Neuronal stem cell (in vitro differentiated cells): ENCODE data around the gene TAOK3.

Experiments
- DNase-seq: peaks from one replicate; pipeline ENCODE4 v3.0.0-alpha.2; 2013; ENCODE audit warnings: low spot score
- H2AFZ ChIP-seq: one replicate; pipeline ENCODE4 v1.6.1; 2013; ENCODE audit warnings: mild to moderate bottlenecking, low read length, inconsistent platforms
- H2AK5ac ChIP-seq: 2 replicates; pipeline ENCODE4 v1.6.1; 2013; ENCODE audit warnings: low read depth, mild to moderate bottlenecking, inconsistent platforms, low read length, moderate library complexity, mixed read lengths
- H2BK120ac ChIP-seq: 2 replicates; pipeline ENCODE4 v1.6.1; 2013; ENCODE audit warnings: low read depth, mild to moderate bottlenecking, inconsistent platforms, low read length, moderate library complexity, mixed read lengths
- H2BK12ac ChIP-seq: one replicate; pipeline ENCODE4 v1.6.1; 2013; ENCODE audit warnings: low read length, inconsistent platforms
- H2BK15ac ChIP-seq: 2 replicates; pipeline ENCODE4 v1.6.1; 2013; ENCODE audit warnings: mild to moderate bottlenecking, low read length, inconsistent platforms, mixed read lengths
- H2BK5ac ChIP-seq: one replicate; pipeline ENCODE4 v1.6.1; 2013; ENCODE audit warnings: inconsistent platforms, mild to moderate bottlenecking, low read length, moderate library complexity
- H3K14ac ChIP-seq: one replicate; pipeline ENCODE4 v1.6.1; 2013; ENCODE audit warnings: low read length, inconsistent platforms
- H3K18ac ChIP-seq: 2 replicates; pipeline ENCODE4 v1.6.1; 2013; ENCODE audit warnings: low read length, inconsistent platforms
- H3K23ac ChIP-seq: 2 replicates; pipeline ENCODE4 v1.6.1; 2013; ENCODE audit warnings: low read depth, mild to moderate bottlenecking, mixed read lengths, low read length, inconsistent platforms; ENCODE audit not compliant: poor library complexity
- H3K27ac ChIP-seq: replicated peaks from 3 replicates; pipeline ENCODE4 v1.5.1; 2013; ENCODE audit warnings: low read length, inconsistent platforms
- H3K27me3 ChIP-seq, 3 experiments: 2 replicates each; pipeline ENCODE4 v1.6.1; 2013; ENCODE audit warnings: low read length in 3 of 3, mild to moderate bottlenecking in 2 of 3, inconsistent platforms in 1 of 3, low read depth in 1 of 3, mixed read lengths in 1 of 3, moderate library complexity in 1 of 3; ENCODE audit not compliant: control insufficient read depth in 3 of 3, insufficient read depth in 3 of 3
- H3K36me3 ChIP-seq, 2 donors: replicated peaks in 1 of 2; 2 replicates each; pipeline ENCODE4 v1.6.1; 2013; ENCODE audit warnings: low read length in 2 of 2; ENCODE audit not compliant: control insufficient read depth in 2 of 2, insufficient read depth in 2 of 2
- H3K4ac ChIP-seq: 2 replicates; pipeline ENCODE4 v1.6.1; 2013; ENCODE audit warnings: inconsistent platforms, mild to moderate bottlenecking, low read length, moderate library complexity
- H3K4me1 ChIP-seq, 2 donors: 1 replicate in 1 of 2; 2 replicates in 1 of 2; pipeline ENCODE4 v1.6.1; 2013; ENCODE audit warnings: low read length in 2 of 2, low read depth in 1 of 2; ENCODE audit not compliant: control insufficient read depth in 2 of 2, insufficient read depth in 1 of 2
- H3K4me2 ChIP-seq: one replicate; pipeline ENCODE4 v1.6.1; 2013; ENCODE audit warnings: mild to moderate bottlenecking, low read length, inconsistent platforms; ENCODE audit not compliant: insufficient read depth, poor library complexity, severe bottlenecking
- H3K4me3 ChIP-seq, 2 donors: 2 replicates each; pipeline ENCODE4 v1.5.1; 2013; ENCODE audit warnings: low read length in 2 of 2, mild to moderate bottlenecking in 2 of 2, inconsistent platforms in 1 of 2, moderate library complexity in 1 of 2
- H3K79me1 ChIP-seq: one replicate; pipeline ENCODE4 v1.6.1; 2013; ENCODE audit warnings: low read depth, mild to moderate bottlenecking, inconsistent platforms, low read length, moderate library complexity
- H3K9ac ChIP-seq: one replicate; pipeline ENCODE4 v1.6.1; 2013; ENCODE audit warnings: mild to moderate bottlenecking, low read depth, low read length, inconsistent platforms; ENCODE audit not compliant: poor library complexity
- H3K9me3 ChIP-seq, 2 donors: replicated peaks in 1 of 2; 2 replicates each; pipeline versions ENCODE3 to v1.6.1; 2013; ENCODE audit warnings: low read length in 2 of 2, mild to moderate bottlenecking in 2 of 2, inconsistent platforms in 1 of 2, low read depth in 1 of 2, mixed read lengths in 1 of 2, moderate library complexity in 1 of 2; ENCODE audit not compliant: control insufficient read depth in 2 of 2, insufficient read depth in 1 of 2
- H4K8ac ChIP-seq: one replicate; pipeline ENCODE4 v1.6.1; 2013; ENCODE audit warnings: low read depth, mild to moderate bottlenecking, inconsistent platforms, low read length, moderate library complexity
- H4K91ac ChIP-seq: one replicate; pipeline ENCODE4 v1.6.1; 2013; ENCODE audit warnings: low read length, low read depth, mild to moderate bottlenecking, inconsistent platforms; ENCODE audit not compliant: poor library complexity
- WGBS, 2 donors: extraction: QIAGEN DNeasy Blood & Tissue Kit; methylation state at CpG; one replicate each; pipeline ENCODE4 v1.1.7; 2013; ENCODE audit warnings: missing lambda C conversion rate in 2 of 2, mixed read lengths in 1 of 2; ENCODE audit not compliant: insufficient read length in 2 of 2, insufficient replicate concordance in 1 of 2; ENCODE audit errors: extremely low coverage in 2 of 2; 5-methylcytosine and 5-hydroxymethylcytosine counted together

TAOK3 gene

DNA sequence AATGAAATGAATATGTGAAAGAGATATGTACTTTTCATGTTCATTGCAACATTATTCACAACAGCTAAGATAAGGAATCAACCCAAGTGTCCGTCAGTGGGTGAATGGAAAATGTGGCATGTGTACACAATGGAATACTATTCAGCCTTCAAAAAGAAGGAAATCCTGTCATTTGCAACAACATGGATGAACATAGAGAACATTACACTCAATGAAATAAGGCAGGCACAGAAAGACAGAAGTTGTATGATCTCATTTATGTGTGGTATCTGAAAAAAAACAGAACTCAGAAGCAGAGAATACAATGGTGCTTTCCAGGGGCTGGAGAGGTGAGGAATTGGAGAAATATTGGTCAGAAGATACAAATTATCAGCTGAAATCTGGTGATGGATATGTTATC is 54.0 kb downstream of the TAOK3 start:
- WGBS, 2 donors: no CpG with 5 or more reads among the region's 1 CpG

DNA sequence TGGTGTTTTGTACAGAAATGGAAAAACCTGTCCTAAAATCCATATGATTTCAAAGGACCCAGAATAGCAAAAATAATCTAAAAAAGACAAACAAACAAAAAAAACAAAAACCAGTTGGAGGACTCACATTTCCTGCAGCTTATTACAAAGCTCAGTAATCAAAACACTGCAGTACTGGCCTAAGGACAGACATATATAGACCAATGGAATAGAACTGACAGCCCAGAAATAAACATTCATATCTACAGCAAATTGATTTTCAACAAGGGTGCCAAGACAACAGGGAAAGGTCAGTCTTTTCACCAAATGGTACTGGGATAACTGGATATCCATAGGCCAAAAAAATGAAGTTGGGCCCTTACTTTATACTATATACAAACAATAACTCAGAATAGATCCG is 55.0 kb downstream of the TAOK3 start:
- Histone ChIP-seq H2BK120ac (no peak overlapping the region), H2AFZ (no peak overlapping the region), H3K4me1 (no peaks in the 10 kb centered on the region), H4K8ac (no peak overlapping the region), H3K4me3 (no peak overlapping the region), H3K23ac (no peak overlapping the region), H4K91ac (no peak overlapping the region), H3K9ac (no peak overlapping the region), H2BK12ac (no peak overlapping the region), H3K9me3 (no peaks in the 10 kb centered on the region), H2AK5ac (no peak overlapping the region), H2BK15ac (no peak overlapping the region), H3K27ac (no peak overlapping the region), H3K79me1 (no peaks in the 10 kb centered on the region), H3K14ac (no peak overlapping the region), H3K18ac (no peak overlapping the region), H3K4ac (no peak overlapping the region), H3K4me2 (no peak overlapping the region), H2BK5ac (no peak overlapping the region), H3K27me3 (no peaks in the 10 kb centered on the region), H3K36me3 (no peaks in the 10 kb centered on the region)
- DNase-seq: no peak
- WGBS, 2 donors: no CpG with 5 or more reads among the region's 1 CpG

More for the DNA sequence above, 54.0 kb downstream of the TAOK3 start:
- H4K91ac ChIP-seq: no peak overlapping the region
- no peak overlapping the region for H3K27ac ChIP-seq
- DNase-seq: no peak
- no peaks in the 10 kb centered on the region for H3K79me1 ChIP-seq
- no peaks in the 10 kb centered on the region for H3K4me1 ChIP-seq
- no peak overlapping the region for H4K8ac ChIP-seq
- no peak overlapping the region for H3K14ac ChIP-seq
- no peak overlapping the region for H3K18ac ChIP-seq
- no peaks in the 10 kb centered on the region for H3K27me3 ChIP-seq
- no peaks in the 10 kb centered on the region for H3K9me3 ChIP-seq
- H3K23ac ChIP-seq: no peak overlapping the region
- no peaks in the 10 kb centered on the region for H3K36me3 ChIP-seq
- H2AFZ ChIP-seq: no peak overlapping the region
- no peak overlapping the region for H3K9ac ChIP-seq
- no peak overlapping the region for H2BK120ac ChIP-seq
- no peak overlapping the region for H2BK12ac ChIP-seq
- H2BK15ac ChIP-seq: no peak overlapping the region
- no peak overlapping the region for H2AK5ac ChIP-seq
- no peak overlapping the region for H3K4me2 ChIP-seq
- no peak overlapping the region for H3K4ac ChIP-seq
- H2BK5ac ChIP-seq: no peak overlapping the region
- no peak overlapping the region for H3K4me3 ChIP-seq

GRCh38 chr12:118315821-118316220 is 56.9 kb downstream of the TAOK3 start:
- no peaks in the 10 kb centered on the region for H3K9me3 ChIP-seq
- no peaks in the 10 kb centered on the region for H3K36me3 ChIP-seq
- H3K23ac ChIP-seq: no peak overlapping the region
- no peak overlapping the region for H3K4me3 ChIP-seq
- H3K9ac ChIP-seq: no peak overlapping the region
- no peak overlapping the region for H3K18ac ChIP-seq
- no peak overlapping the region for H2BK15ac ChIP-seq
- no peak overlapping the region for H3K27ac ChIP-seq
- no peak for DNase-seq
- no peaks in the 10 kb centered on the region for H3K27me3 ChIP-seq
- H3K14ac ChIP-seq: no peak overlapping the region
- H2AFZ ChIP-seq: no peak overlapping the region
- H2AK5ac ChIP-seq: no peak overlapping the region
- H3K4me2 ChIP-seq: no peak overlapping the region
- H4K8ac ChIP-seq: no peak overlapping the region
- H2BK120ac ChIP-seq: no peak overlapping the region
- H3K79me1 ChIP-seq: no peaks in the 10 kb centered on the region
- no peak overlapping the region for H2BK5ac ChIP-seq
- H4K91ac ChIP-seq: no peak overlapping the region
- no peaks in the 10 kb centered on the region for H3K4me1 ChIP-seq
- H3K4ac ChIP-seq: no peak overlapping the region
- no peak overlapping the region for H2BK12ac ChIP-seq

DNA sequence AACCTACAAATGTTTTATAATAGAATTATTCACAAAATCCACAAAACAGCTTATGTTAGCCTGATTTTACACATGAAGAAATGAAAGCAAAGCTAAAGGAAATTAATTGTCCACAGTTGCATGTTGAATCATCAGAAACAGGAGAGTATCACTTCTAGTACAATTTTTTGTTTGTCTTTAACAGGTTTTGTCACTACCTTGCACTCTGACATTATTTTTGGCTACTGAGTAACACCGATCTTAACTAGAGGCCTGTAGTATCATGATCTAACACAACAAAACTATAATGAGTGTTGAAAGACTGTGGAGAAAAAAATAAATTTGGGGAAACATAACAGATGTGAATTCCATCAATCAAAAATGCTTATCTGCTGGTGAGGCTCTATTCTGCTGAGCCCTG is 60.1 kb downstream of the TAOK3 start:
- no peak overlapping the region for H4K91ac ChIP-seq
- no peak overlapping the region for H3K9ac ChIP-seq
- H2BK15ac ChIP-seq: no peak overlapping the region
- no peaks in the 10 kb centered on the region for H3K36me3 ChIP-seq
- no peak overlapping the region for H2BK12ac ChIP-seq
- no peaks in the 10 kb centered on the region for H3K4me1 ChIP-seq
- no peak overlapping the region for H3K27ac ChIP-seq
- no peak overlapping the region for H2AK5ac ChIP-seq
- no peaks in the 10 kb centered on the region for H3K9me3 ChIP-seq
- H3K23ac ChIP-seq: no peak overlapping the region
- no peak overlapping the region for H3K4me2 ChIP-seq
- no peaks in the 10 kb centered on the region for H3K27me3 ChIP-seq
- no peak overlapping the region for H3K14ac ChIP-seq
- no peak overlapping the region for H3K4ac ChIP-seq
- H3K4me3 ChIP-seq: no peak overlapping the region
- no peak overlapping the region for H2BK5ac ChIP-seq
- H2AFZ ChIP-seq: no peak overlapping the region
- WGBS, 2 donors: no CpG with 5 or more reads among the region's 1 CpG
- H2BK120ac ChIP-seq: no peak overlapping the region
- no peaks in the 10 kb centered on the region for H3K79me1 ChIP-seq
- H3K18ac ChIP-seq: no peak overlapping the region
- no peak overlapping the region for H4K8ac ChIP-seq
- no peak for DNase-seq
